ENCODE data around the gene MRTFA. TPM values are rescaled to one million over a fixed set of nuclear protein-coding genes. Genes with fewer than 3 reads are reported as not detected.

Gene MRTFA
- total RNA-seq, 1 donor: 44.9 TPM

DNA sequence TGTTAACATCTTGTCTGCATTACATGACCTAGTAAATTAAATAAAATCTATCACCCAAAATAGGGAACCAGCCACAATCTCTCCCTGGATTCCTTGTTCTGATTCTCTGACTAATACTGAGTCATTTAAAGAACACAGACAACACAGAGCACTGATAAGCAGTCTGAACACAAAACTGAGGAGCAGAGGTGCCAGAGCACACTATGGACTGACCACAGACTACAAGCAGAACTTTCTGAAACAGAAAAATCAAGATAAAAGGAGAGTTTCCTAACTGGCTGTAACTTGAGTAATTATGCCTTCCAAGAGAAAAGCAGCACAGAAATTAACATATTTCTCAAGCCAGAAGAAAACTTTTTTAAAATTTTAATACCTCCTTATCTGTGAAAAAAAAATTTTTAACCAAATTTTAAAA is 137.3 kb downstream of the MRTFA start:
- DNase-seq (ENCODE audit: low read depth): peak; percentile 99
- TF ChIP-seq, protein P1, sequence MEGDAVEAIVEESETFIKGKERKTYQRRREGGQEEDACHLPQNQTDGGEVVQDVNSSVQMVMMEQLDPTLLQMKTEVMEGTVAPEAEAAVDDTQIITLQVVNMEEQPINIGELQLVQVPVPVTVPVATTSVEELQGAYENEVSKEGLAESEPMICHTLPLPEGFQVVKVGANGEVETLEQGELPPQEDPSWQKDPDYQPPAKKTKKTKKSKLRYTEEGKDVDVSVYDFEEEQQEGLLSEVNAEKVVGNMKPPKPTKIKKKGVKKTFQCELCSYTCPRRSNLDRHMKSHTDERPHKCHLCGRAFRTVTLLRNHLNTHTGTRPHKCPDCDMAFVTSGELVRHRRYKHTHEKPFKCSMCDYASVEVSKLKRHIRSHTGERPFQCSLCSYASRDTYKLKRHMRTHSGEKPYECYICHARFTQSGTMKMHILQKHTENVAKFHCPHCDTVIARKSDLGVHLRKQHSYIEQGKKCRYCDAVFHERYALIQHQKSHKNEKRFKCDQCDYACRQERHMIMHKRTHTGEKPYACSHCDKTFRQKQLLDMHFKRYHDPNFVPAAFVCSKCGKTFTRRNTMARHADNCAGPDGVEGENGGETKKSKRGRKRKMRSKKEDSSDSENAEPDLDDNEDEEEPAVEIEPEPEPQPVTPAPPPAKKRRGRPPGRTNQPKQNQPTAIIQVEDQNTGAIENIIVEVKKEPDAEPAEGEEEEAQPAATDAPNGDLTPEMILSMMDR (IDR thresholded peaks at IDR 0.05; ENCODE audit: insufficient read depth, low read depth, low read length): no peak
- H3K4me3 ChIP-seq (ENCODE audit: low read depth, low read length): no peak overlapping the region

DNA sequence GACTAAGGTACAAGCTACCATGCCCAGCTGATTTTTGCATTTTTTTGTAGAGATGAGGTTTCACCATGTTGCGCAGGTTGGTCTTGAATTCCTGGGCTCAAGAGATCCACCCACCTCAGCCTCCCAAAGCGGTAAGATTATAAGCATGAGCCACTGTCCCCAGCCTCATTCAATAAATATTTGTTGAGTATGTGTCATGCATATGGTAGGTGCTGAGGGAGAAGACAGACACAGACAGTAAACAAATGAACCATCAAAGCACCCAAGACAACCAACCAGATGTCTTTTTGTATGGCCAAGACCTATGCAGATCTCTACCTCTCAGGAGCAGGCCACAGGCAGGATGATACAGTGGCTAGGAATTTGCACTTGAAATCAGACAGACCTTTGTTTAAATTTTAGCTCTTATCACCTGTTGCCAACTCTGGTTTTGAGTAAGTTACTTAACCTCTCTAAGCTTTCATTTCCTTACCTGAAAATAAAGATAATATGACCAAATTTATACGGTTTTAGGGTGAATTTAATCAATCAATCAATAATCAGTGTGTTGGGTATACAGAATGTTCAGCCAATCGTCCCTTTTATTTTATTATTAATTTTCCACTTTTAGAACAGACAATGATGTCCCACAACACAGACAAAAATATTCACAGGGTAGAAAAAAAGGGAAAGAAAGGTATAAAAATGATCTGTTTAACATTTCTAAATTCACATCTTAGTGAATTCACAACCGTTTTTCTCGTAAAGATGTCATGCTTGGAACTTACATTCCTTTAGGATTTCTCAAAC is 137.9 kb downstream of the MRTFA start:
- TF ChIP-seq, protein P1 (IDR thresholded peaks at IDR 0.05; ENCODE audit: insufficient read depth, low read depth, low read length): no peak
- H3K4me3 ChIP-seq (ENCODE audit: low read depth, low read length): no peak overlapping the region
- peak; percentile 90 for DNase-seq (ENCODE audit: low read depth)

DNA sequence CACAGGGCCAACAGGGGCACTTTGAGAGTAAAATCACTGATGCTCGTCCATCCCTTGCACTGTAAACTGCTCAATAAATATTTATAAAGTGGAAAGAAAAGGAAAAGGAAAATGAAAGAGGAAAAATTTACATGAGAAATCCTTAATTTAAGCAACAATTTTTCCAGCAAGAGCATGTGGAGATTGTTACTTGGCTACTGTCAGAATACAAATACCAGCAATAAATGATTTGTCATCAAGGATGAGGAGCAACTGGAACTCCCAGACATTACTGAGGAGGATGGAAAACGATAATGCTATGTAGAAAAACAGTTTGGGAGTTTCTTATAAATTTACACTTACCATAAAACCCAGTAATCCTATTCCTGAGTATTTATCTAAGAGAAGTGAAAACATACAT is 143.1 kb downstream of the MRTFA start:
- H3K4me3 ChIP-seq (ENCODE audit: low read depth, low read length): no peak overlapping the region
- no peak for DNase-seq (ENCODE audit: low read depth)
- TF ChIP-seq, protein P1 (IDR thresholded peaks at IDR 0.05; ENCODE audit: insufficient read depth, low read depth, low read length): no peak

DNA sequence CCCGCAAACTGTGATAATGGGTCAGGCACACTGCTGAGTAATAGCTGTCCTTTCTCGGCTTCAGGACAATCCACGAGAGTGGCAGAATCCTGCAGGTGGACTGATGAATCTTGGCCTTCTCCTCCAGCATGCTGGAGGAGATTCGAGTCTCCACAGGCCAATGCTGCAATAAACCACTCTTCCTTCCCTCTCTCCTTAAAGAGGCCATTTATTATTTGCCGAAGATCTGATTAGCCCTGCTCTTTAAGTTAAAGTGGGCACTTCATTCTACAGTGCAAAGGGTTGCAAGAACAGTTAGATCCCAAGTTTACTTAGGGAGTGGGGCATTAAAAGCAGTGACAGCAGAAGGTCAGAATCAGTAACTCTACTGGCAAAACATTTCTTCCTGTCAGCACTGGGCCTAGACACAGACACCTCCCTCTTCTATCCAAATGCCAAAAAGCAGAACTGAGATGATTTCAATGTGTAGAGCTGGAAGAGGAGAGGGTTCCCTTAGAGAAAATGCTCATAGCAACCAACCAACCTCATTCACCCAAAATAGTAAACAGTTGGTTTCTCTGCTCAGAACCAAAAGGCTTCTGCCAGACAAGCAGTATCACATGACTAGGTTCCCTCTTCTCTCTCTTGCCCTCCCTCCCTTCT is 144.4 kb downstream of the MRTFA start:
- no peak overlapping the region for H3K4me3 ChIP-seq (ENCODE audit: low read depth, low read length)
- DNase-seq (ENCODE audit: low read depth): peak; percentile 60
- TF ChIP-seq, protein P1 (IDR thresholded peaks at IDR 0.05; ENCODE audit: insufficient read depth, low read depth, low read length): no peak

DNA sequence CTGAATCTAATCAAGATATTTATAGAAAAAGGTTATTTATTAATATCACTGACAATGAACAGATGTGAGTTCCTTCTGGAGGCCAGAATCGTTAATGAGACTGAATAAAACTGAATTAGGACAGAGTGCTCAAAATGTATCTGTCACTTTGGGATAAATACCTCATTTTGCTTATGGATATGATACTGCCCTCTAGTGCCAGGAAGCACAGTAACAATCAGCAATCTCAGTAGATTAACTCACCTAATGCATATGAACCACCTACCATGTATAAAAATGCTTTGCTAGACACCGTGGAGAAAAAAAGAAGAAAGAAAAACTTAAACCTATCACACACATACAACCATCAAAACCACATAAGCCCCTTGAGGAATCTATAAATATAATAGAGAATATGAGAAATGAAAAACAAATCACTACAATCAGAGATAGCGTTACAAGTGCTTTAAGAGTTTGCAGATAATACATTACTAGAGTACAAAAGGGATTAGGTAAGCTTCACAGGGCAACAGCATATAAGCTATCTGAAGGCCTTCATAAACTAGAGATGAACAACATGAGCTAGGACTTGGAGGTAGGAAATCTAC is 148.8 kb downstream of the MRTFA start:
- DNase-seq (ENCODE audit: low read depth): peak; percentile 60
- TF ChIP-seq, protein P1 (IDR thresholded peaks at IDR 0.05; ENCODE audit: insufficient read depth, low read depth, low read length): peak; percentile 77

DNA sequence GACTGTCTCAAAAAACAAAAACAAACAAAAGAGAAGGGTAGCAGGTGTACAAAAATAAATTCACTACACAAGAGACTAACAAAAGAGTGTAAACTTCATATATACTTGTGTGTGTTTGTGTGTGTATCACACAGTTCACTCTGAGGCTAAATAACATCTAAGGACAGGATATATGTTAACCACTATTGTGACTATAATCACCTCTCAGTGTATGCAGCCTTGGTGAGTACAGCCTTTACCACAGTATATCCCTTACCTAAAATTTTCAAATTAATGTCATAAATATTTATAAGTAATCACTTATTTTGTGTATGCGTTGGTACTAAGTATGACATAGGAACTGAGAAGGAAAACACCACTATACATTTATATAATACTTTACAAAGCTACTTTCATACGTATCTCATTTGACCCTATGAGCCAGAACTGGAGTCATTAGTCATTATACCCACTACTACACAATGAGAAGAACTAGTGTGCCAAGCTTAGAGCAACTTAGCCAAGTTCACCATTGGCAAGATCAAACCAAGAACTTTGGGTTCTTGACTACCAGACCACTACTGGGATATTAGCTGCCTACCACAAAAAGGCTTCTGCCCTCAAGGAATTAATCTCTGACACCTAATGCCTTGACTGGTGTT is 149.4 kb downstream of the MRTFA start:
- DNase-seq (ENCODE audit: low read depth): no peak
- no peak overlapping the region for H3K4me3 ChIP-seq (ENCODE audit: low read depth, low read length)
- TF ChIP-seq, protein P1 (IDR thresholded peaks at IDR 0.05; ENCODE audit: insufficient read depth, low read depth, low read length): no peak

More for the DNA sequence above, 148.8 kb downstream of the MRTFA start:
- no peak overlapping the region for H3K4me3 ChIP-seq (ENCODE audit: low read depth, low read length)

Data from fibroblast of villous mesenchyme (primary cell).